ENCODE results near the gene HAPLN2. TPM values are rescaled to one million over a fixed set of nuclear protein-coding genes. Genes with fewer than 3 reads are reported as not detected.

HAPLN2 gene
- total RNA-seq, 1 donor from 2014 or later = not detected

DNA sequence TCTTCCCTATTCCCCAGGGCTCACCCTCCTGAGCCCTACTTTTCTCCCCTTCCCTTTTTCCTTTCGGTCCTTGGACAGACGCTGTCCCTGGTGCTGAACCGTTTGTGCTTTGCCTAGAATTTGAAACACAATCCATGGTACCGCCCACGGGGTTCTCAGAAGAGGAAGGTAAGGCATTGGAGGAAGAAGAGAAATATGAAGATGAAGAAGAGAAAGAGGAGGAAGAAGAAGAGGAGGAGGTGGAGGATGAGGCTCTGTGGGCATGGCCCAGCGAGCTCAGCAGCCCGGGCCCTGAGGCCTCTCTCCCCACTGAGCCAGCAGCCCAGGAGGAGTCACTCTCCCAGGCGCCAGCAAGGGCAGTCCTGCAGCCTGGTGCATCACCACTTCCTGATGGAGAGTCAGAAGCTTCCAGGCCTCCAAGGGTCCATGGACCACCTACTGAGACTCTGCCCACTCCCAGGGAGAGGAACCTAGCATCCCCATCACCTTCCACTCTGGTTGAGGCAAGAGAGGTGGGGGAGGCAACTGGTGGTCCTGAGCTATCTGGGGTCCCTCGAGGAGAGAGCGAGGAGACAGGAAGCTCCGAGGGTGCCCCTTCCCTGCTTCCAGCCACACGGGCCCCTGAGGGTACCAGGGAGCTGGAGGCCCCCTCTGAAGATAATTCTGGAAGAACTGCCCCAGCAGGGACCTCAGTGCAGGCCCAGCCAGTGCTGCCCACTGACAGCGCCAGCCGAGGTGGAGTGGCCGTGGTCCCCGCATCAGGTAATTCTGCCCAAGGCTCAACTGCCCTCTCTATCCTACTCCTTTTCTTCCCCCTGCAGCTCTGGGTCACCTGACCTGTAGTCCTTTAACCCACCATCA, 33.1 kb downstream of the HAPLN2 start:
- H3K9ac ChIP-seq = no peak overlapping the region
- no peak overlapping the region for H3K4me3 Mint-ChIP-seq
- peaks cover 100% of the 10 kb centered on the region for H3K27me3 ChIP-seq
- H3K4me2 ChIP-seq = no peak overlapping the region
- no peaks in the 10 kb centered on the region for H3K9me3 Mint-ChIP-seq
- H3F3A ChIP-seq (ENCODE audit: low read depth) = no peaks in the 10 kb centered on the region
- no peak overlapping the region for H2AFZ ChIP-seq (replicated peaks)
- peaks cover 43% of the 10 kb centered on the region for H4K20me1 ChIP-seq (ENCODE audit: low read depth)
- no peak overlapping the region for H3K27ac Mint-ChIP-seq
- no peaks in the 10 kb centered on the region for H3K36me3 ChIP-seq
- no peak for TF ChIP-seq EZH2 (IDR thresholded peaks at IDR 0.05)
- no peak for TF ChIP-seq EZH2phosphoT487 (IDR thresholded peaks at IDR 0.05)
- TF ChIP-seq, protein P1, sequence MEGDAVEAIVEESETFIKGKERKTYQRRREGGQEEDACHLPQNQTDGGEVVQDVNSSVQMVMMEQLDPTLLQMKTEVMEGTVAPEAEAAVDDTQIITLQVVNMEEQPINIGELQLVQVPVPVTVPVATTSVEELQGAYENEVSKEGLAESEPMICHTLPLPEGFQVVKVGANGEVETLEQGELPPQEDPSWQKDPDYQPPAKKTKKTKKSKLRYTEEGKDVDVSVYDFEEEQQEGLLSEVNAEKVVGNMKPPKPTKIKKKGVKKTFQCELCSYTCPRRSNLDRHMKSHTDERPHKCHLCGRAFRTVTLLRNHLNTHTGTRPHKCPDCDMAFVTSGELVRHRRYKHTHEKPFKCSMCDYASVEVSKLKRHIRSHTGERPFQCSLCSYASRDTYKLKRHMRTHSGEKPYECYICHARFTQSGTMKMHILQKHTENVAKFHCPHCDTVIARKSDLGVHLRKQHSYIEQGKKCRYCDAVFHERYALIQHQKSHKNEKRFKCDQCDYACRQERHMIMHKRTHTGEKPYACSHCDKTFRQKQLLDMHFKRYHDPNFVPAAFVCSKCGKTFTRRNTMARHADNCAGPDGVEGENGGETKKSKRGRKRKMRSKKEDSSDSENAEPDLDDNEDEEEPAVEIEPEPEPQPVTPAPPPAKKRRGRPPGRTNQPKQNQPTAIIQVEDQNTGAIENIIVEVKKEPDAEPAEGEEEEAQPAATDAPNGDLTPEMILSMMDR (IDR thresholded peaks at IDR 0.05) = no peak
- H3K27me3 Mint-ChIP-seq (ENCODE audit: insufficient read depth, low read depth) = peaks cover 47% of the 10 kb centered on the region
- peaks cover 7% of the 10 kb centered on the region for H3K4me1 ChIP-seq
- H3K4me3 ChIP-seq = no peak overlapping the region
- H3K9me3 ChIP-seq (ENCODE audit: low read depth) = no peaks in the 10 kb centered on the region
- no peaks in the 10 kb centered on the region for H3K79me2 ChIP-seq (ENCODE audit: low read depth)
- DNase-seq (ENCODE audit: low spot score) = peak; percentile 91
- no peak overlapping the region for H3K27ac ChIP-seq
- peaks cover 5% of the 10 kb centered on the region for H3K4me1 Mint-ChIP-seq
- no peaks in the 10 kb centered on the region for H3K36me3 Mint-ChIP-seq

DNA sequence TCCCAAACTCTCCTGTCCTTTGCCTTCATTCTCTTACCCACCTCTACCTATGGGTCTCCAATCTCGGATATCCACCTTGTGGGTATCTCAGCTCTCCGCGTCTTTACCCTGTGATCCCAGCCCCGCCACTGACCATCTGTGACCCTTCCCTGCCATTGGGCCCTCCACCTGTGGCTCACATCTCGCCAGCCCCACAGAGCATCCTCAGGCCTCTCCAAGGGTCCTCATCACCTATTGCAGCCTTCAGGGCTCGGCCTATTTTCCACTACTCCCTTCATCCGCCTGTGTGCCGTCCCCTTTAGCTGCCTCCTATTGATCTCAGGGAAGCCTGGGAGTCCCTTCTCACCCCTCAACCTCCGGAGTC, 33.8 kb downstream of the HAPLN2 start:
- no peak overlapping the region for H3K9ac ChIP-seq
- H3K27ac ChIP-seq = no peak overlapping the region
- Mint-ChIP-seq H3K27ac (no peak overlapping the region), H3K9me3 (no peaks in the 10 kb centered on the region), H3K4me3 (no peak overlapping the region), H3K4me1 (peaks cover 9% of the 10 kb centered on the region), H3K27me3 (ENCODE audit: insufficient read depth, low read depth) (peaks cover 41% of the 10 kb centered on the region), H3K36me3 (no peaks in the 10 kb centered on the region)
- peaks cover 43% of the 10 kb centered on the region for H4K20me1 ChIP-seq (ENCODE audit: low read depth)
- TF ChIP-seq, protein P1 (IDR thresholded peaks at IDR 0.05) = no peak
- TF ChIP-seq EZH2phosphoT487 (IDR thresholded peaks at IDR 0.05) (no peak), EZH2 (IDR thresholded peaks at IDR 0.05) (no peak)
- peaks cover 100% of the 10 kb centered on the region for H3K27me3 ChIP-seq
- H3K9me3 ChIP-seq (ENCODE audit: low read depth) = no peaks in the 10 kb centered on the region
- no peaks in the 10 kb centered on the region for H3K36me3 ChIP-seq
- H3K4me2 ChIP-seq = no peak overlapping the region
- no peak overlapping the region for H2AFZ ChIP-seq (replicated peaks)
- no peaks in the 10 kb centered on the region for H3K79me2 ChIP-seq (ENCODE audit: low read depth)
- peaks cover 7% of the 10 kb centered on the region for H3K4me1 ChIP-seq
- no peak overlapping the region for H3K4me3 ChIP-seq
- no peak for DNase-seq (ENCODE audit: low spot score)
- H3F3A ChIP-seq (ENCODE audit: low read depth) = no peaks in the 10 kb centered on the region

DNA sequence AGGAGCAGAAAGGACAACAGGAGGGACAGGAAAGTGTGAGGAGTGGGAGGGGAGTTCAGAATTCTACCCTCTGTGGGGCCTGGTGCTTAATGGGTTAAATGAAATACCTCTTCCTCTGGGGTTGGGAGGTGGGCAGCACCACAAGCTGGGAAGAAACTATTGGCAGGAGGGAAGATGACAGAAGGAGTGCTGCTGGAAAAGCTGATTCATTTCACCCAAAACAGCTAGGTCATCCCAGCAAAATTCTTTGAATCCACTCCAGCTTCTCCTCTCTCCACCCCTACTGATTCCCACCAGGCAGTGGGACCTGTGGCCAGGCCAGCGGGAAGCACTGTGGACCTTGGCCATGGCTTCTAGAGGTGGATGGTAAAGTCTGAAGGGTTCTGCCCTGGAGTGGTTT, 35.5 kb downstream of the HAPLN2 start:
- Histone ChIP-seq H2AFZ (replicated peaks) (no peak overlapping the region), H3K36me3 (no peaks in the 10 kb centered on the region), H3K79me2 (ENCODE audit: low read depth) (no peaks in the 10 kb centered on the region), H3K9ac (no peak overlapping the region), H3K4me3 (no peak overlapping the region), H3K27ac (no peak overlapping the region), H3K27me3 (peaks cover 100% of the 10 kb centered on the region), H3K4me2 (no peak overlapping the region), H4K20me1 (ENCODE audit: low read depth) (peaks cover 43% of the 10 kb centered on the region), H3F3A (ENCODE audit: low read depth) (no peaks in the 10 kb centered on the region), H3K9me3 (ENCODE audit: low read depth) (no peaks in the 10 kb centered on the region), H3K4me1 (peaks cover 7% of the 10 kb centered on the region)
- Mint-ChIP-seq H3K9me3 (no peaks in the 10 kb centered on the region), H3K36me3 (no peaks in the 10 kb centered on the region), H3K4me1 (peaks cover 16% of the 10 kb centered on the region), H3K27ac (no peak overlapping the region), H3K4me3 (no peak overlapping the region), H3K27me3 (ENCODE audit: insufficient read depth, low read depth) (peaks cover 46% of the 10 kb centered on the region)
- TF ChIP-seq, protein P1 (IDR thresholded peaks at IDR 0.05) = no peak
- TF ChIP-seq EZH2phosphoT487 (IDR thresholded peaks at IDR 0.05) = no peak
- TF ChIP-seq EZH2 (IDR thresholded peaks at IDR 0.05) = no peak
- DNase-seq (ENCODE audit: low spot score) = no peak

All from neural progenitor cell (in vitro differentiated cells).